ENCODE measurements around the gene ALPL.
A peak's percentile ranks its signal among the peaks of the same experiment; 100 is the strongest.

ALPL gene

DNA sequence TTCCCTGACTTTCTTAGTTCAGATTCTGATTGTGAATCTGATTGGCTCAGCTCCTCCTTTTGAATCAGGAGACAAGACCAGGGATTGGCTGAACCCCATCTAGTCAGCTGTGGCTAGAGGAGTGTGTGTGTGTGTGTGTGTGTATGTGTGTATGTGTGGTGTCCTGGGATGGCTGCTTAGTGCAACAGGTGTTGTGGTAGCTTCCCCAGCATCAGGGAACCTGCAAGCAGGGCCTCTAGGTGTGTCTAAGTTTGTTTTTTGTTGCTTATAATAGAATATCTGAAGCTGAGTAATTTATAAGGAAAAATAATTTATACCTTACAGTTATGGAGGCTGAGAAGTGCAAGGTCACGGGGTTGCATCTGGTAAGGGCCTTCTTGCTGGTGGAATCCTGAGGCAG is 13.2 kb upstream of the ALPL start:
- Histone ChIP-seq H3K9me3 (ENCODE audit: control insufficient read depth, insufficient read depth, low read depth, low read length) (no peaks in the 10 kb centered on the region), H3K27ac (ENCODE audit: extremely low read depth, low read depth, low read length) (no peak overlapping the region), H3K4me1 (ENCODE audit: control insufficient read depth, insufficient read depth, low read length) (peaks cover 8% of the 10 kb centered on the region; the same call in 1 of the 2 replicates), H3K4me3 (ENCODE audit: low read depth, low read length) (no peak overlapping the region), H3K36me3 (ENCODE audit: control insufficient read depth in 2 of 2, insufficient read depth in 1 of 2, low read length in 2 of 2) (no peaks in the 10 kb centered on the region)
- CTCF ChIA-PET: interaction anchor here (0.8 to 2.8 kb wide), 5 partner anchors 13 to 253 kb away, joined by 3 to 9 read pairs (median 5); partner anchors contain the start of gene ALPL
- POLR2A ChIA-PET: interaction anchor here (0.6 kb wide), 1 partner anchor 112 kb away, joined by 3 read pairs; no protein-coding TSS in a partner anchor
- TF ChIP-seq, protein P1, sequence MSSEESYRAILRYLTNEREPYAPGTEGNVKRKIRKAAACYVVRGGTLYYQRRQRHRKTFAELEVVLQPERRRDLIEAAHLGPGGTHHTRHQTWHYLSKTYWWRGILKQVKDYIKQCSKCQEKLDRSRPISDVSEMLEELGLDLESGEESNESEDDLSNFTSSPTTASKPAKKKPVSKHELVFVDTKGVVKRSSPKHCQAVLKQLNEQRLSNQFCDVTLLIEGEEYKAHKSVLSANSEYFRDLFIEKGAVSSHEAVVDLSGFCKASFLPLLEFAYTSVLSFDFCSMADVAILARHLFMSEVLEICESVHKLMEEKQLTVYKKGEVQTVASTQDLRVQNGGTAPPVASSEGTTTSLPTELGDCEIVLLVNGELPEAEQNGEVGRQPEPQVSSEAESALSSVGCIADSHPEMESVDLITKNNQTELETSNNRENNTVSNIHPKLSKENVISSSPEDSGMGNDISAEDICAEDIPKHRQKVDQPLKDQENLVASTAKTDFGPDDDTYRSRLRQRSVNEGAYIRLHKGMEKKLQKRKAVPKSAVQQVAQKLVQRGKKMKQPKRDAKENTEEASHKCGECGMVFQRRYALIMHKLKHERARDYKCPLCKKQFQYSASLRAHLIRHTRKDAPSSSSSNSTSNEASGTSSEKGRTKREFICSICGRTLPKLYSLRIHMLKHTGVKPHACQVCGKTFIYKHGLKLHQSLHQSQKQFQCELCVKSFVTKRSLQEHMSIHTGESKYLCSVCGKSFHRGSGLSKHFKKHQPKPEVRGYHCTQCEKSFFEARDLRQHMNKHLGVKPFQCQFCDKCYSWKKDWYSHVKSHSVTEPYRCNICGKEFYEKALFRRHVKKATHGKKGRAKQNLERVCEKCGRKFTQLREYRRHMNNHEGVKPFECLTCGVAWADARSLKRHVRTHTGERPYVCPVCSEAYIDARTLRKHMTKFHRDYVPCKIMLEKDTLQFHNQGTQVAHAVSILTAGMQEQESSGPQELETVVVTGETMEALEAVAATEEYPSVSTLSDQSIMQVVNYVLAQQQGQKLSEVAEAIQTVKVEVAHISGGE (tag by site-specific recombination; conservative IDR thresholded peaks at IDR 0.05; ENCODE audit: low read depth): no peak
- TF ChIP-seq ZNF354C (tag by site-specific recombination; IDR thresholded peaks at IDR 0.05; ENCODE audit: borderline replicate concordance, low read depth): no peak
- no peak for TF ChIP-seq SP2 (tag by site-specific recombination; IDR thresholded peaks at IDR 0.05)
- TF ChIP-seq TRIM28 (IDR thresholded peaks at IDR 0.05; ENCODE audit: borderline replicate concordance, low read length): no peak
- no peak for TF ChIP-seq ZNF670 (tag by site-specific recombination; IDR thresholded peaks at IDR 0.05; ENCODE audit: low read depth)
- no peak for TF ChIP-seq ZNF10 (tag by site-specific recombination; IDR thresholded peaks at IDR 0.05)
- TF ChIP-seq, protein P2, sequence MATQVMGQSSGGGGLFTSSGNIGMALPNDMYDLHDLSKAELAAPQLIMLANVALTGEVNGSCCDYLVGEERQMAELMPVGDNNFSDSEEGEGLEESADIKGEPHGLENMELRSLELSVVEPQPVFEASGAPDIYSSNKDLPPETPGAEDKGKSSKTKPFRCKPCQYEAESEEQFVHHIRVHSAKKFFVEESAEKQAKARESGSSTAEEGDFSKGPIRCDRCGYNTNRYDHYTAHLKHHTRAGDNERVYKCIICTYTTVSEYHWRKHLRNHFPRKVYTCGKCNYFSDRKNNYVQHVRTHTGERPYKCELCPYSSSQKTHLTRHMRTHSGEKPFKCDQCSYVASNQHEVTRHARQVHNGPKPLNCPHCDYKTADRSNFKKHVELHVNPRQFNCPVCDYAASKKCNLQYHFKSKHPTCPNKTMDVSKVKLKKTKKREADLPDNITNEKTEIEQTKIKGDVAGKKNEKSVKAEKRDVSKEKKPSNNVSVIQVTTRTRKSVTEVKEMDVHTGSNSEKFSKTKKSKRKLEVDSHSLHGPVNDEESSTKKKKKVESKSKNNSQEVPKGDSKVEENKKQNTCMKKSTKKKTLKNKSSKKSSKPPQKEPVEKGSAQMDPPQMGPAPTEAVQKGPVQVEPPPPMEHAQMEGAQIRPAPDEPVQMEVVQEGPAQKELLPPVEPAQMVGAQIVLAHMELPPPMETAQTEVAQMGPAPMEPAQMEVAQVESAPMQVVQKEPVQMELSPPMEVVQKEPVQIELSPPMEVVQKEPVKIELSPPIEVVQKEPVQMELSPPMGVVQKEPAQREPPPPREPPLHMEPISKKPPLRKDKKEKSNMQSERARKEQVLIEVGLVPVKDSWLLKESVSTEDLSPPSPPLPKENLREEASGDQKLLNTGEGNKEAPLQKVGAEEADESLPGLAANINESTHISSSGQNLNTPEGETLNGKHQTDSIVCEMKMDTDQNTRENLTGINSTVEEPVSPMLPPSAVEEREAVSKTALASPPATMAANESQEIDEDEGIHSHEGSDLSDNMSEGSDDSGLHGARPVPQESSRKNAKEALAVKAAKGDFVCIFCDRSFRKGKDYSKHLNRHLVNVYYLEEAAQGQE (tag by site-specific recombination; IDR thresholded peaks at IDR 0.05): no peak
- TF ChIP-seq SCRT1 (tag by site-specific recombination; IDR thresholded peaks at IDR 0.05; ENCODE audit: borderline replicate concordance): peak; percentile 86
- TF ChIP-seq ZNF600 (tag by site-specific recombination; IDR thresholded peaks at IDR 0.05): no peak
- peak; percentile 90 for TF ChIP-seq SCRT2 (tag by site-specific recombination; IDR thresholded peaks at IDR 0.05)
- TF ChIP-seq REPIN1 (tag by site-specific recombination; IDR thresholded peaks at IDR 0.05; ENCODE audit: low read depth): no peak
- TF ChIP-seq, protein P3, sequence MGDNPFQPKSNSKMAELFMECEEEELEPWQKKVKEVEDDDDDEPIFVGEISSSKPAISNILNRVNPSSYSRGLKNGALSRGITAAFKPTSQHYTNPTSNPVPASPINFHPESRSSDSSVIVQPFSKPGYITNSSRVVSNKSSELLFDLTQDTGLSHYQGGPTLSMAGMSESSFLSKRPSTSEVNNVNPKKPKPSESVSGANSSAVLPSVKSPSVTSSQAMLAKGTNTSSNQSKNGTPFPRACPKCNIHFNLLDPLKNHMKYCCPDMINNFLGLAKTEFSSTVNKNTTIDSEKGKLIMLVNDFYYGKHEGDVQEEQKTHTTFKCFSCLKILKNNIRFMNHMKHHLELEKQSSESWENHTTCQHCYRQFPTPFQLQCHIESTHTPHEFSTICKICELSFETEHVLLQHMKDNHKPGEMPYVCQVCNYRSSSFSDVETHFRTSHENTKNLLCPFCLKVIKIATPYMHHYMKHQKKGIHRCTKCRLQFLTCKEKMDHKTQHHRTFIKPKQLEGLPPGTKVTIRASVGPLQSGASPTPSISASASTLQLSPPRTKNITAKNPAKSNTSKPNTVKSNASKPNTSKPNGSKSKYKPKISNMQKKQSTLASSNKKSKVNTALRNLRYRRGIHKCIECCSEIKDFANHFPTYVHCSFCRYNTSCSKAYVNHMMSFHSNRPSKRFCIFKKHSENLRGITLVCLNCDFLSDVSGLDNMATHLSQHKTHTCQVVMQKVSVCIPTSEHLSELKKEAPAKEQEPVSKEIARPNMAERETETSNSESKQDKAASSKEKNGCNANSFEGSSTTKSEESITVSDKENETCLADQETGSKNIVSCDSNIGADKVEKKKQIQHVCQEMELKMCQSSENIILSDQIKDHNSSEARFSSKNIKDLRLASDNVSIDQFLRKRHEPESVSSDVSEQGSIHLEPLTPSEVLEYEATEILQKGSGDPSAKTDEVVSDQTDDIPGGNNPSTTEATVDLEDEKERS (tag by site-specific recombination; IDR thresholded peaks at IDR 0.05): no peak
- no peak for TF ChIP-seq ZNF510 (tag by site-specific recombination; IDR thresholded peaks at IDR 0.05; ENCODE audit: insufficient replicate concordance)
- no peak for TF ChIP-seq ZNF24 (tag by site-specific recombination; IDR thresholded peaks at IDR 0.05)
- TF ChIP-seq ZNF791 (tag by site-specific recombination; IDR thresholded peaks at IDR 0.05): no peak

DNA sequence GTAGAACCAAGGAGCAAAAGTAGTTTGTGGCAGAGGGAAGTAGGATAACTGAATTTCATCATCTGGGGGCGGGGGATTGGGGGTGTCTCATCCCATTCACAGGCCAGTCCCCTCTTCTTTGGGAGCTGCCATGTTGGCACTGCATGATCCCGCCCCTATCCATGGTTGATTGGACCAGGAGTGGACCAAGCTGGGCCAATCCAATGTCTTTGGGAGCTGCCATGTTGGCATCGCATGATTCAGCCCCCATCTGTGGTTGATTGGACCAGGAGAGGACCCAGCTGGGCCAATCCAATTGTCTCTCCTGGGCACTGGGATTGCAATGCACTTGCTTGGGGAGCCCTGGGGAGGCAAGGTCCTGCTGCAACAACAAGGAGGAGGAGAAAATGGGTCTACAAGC is 12.3 kb upstream of the ALPL start:
- no peak overlapping the region for H3K27ac ChIP-seq (ENCODE audit: extremely low read depth, low read depth, low read length)
- ChIA-PET CTCF (interaction anchor here (1.5 to 2.8 kb wide), 2 partner anchors 12 to 127 kb away, joined by 5 to 8 read pairs; partner anchors contain the start of gene ALPL), POLR2A (no interaction called here)
- H3K9me3 ChIP-seq (ENCODE audit: control insufficient read depth, insufficient read depth, low read depth, low read length): no peaks in the 10 kb centered on the region
- 0 out of 2 replicates have a peak, but pooled peaks cover 5% of the 10 kb centered on the region for H3K4me1 ChIP-seq (ENCODE audit: control insufficient read depth, insufficient read depth, low read length)
- no peaks in the 10 kb centered on the region for H3K36me3 ChIP-seq (ENCODE audit: control insufficient read depth in 2 of 2, insufficient read depth in 1 of 2, low read length in 2 of 2)
- H3K4me3 ChIP-seq (ENCODE audit: low read depth, low read length): no peak overlapping the region
- TF ChIP-seq ZNF174 (tag by site-specific recombination; IDR thresholded peaks at IDR 0.05) (no peak), SP7 (tag by site-specific recombination; IDR thresholded peaks at IDR 0.05) (no peak), ZNF571 (tag by site-specific recombination; IDR thresholded peaks at IDR 0.05) (no peak), ZNF2 (tag by site-specific recombination; IDR thresholded peaks at IDR 0.05) (no peak), ZNF560 (tag by site-specific recombination; IDR thresholded peaks at IDR 0.05; ENCODE audit: borderline replicate concordance) (no peak), ZNF600 (tag by site-specific recombination; IDR thresholded peaks at IDR 0.05) (no peak), ZNF146 (tag by site-specific recombination; IDR thresholded peaks at IDR 0.05) (no peak), ZNF37A (tag by site-specific recombination; IDR thresholded peaks at IDR 0.05) (no peak), HOXA7 (CRISPR knock-in tag; IDR thresholded peaks at IDR 0.05; ENCODE audit: borderline replicate concordance) (no peak)
- TF ChIP-seq, protein P4, sequence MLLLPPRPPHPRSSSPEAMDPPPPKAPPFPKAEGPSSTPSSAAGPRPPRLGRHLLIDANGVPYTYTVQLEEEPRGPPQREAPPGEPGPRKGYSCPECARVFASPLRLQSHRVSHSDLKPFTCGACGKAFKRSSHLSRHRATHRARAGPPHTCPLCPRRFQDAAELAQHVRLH (tag by site-specific recombination; IDR thresholded peaks at IDR 0.05): no peak
